ENCODE measurements around the gene CCDC201.

The CCDC201 gene

DNA sequence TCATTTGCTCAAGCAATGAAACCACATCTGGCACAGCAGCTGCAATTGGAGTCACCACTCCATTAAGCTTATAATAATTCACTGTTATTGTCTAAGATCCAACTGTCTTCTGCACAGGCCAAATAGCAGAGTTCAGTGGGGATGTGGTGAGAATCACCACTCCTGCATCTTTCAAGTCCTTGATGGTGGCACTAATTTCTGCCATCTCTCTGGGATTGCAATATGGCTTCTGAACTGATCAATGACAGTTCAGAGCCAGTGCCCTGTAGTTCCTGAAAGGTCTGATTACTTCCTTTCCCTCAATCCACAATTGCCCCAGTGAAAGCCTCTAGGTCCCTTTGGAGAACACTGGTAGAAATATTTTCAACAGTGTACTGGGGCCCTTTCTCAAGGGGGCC lies 21.8 kb upstream of the CCDC201 start:
- DNase-seq (ENCODE audit: low read depth), result no peak
- TF ChIP-seq CTCF (IDR thresholded peaks at IDR 0.05; ENCODE audit: low read depth, low read length, missing control alignments), result no peak
- no peak overlapping the region for H3K4me3 ChIP-seq (ENCODE audit: low read depth, low read length)
- in situ Hi-C loops (cut with HindIII; ENCODE audit: low sequenced_read_pairs), result no loop called here

DNA sequence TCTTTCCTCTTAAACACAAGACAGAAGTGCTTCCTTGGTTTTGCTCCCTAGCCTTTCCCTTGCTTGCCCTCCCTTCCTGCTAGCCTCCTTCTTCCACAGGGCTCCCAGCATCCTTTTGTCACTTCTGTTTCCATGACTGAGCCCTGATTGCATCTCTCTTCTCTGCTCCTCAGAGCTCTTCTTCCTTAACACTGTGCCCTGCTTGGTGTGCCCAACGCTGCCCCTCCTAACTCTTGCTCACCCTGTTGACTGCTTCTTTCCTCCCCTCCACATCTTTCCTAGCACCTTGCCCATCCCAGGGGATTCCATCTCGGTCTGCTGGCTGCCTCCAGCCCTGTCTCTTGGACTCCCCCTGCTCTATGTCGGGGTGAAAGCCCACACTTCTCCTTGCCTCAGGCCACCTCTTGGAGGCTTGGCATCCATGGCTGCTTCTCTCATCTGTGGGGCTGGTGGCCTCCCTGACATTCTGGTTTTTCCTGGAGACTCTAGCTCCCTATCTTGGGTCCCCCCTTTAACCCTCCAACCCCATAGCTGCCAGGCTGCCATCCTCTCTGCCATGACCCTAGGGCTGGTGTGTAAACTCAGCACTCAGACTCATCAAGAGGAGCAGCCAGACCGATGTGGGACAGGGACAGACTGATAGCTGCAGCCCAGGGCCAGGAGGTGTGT lies 21.2 kb upstream of the CCDC201 start:
- in situ Hi-C loops (cut with HindIII; ENCODE audit: low sequenced_read_pairs), result no loop called here
- no peak for TF ChIP-seq CTCF (IDR thresholded peaks at IDR 0.05; ENCODE audit: low read depth, low read length, missing control alignments)
- H3K4me3 ChIP-seq (ENCODE audit: low read depth, low read length), result no peak overlapping the region
- no peak for DNase-seq (ENCODE audit: low read depth)

GRCh38 chr7:45893374-45893995 lies 20.6 kb upstream of the CCDC201 start:
- DNase-seq (ENCODE audit: low read depth), result no peak
- H3K4me3 ChIP-seq (ENCODE audit: low read depth, low read length), result no peak overlapping the region
- in situ Hi-C loops (cut with HindIII; ENCODE audit: low sequenced_read_pairs), result no loop called here
- TF ChIP-seq CTCF (IDR thresholded peaks at IDR 0.05; ENCODE audit: low read depth, low read length, missing control alignments), result no peak

- H3K4me3 ChIP-seq (ENCODE audit: low read depth, low read length), result no peak overlapping the region
- in situ Hi-C loops (cut with HindIII; ENCODE audit: low sequenced_read_pairs), result no loop called here
- DNase-seq (ENCODE audit: low read depth), result no peak
- TF ChIP-seq CTCF (IDR thresholded peaks at IDR 0.05; ENCODE audit: low read depth, low read length, missing control alignments), result no peak
These were observed 19.6 kb upstream of the CCDC201 start for GRCh38 chr7:45892407-45893035.

DNA sequence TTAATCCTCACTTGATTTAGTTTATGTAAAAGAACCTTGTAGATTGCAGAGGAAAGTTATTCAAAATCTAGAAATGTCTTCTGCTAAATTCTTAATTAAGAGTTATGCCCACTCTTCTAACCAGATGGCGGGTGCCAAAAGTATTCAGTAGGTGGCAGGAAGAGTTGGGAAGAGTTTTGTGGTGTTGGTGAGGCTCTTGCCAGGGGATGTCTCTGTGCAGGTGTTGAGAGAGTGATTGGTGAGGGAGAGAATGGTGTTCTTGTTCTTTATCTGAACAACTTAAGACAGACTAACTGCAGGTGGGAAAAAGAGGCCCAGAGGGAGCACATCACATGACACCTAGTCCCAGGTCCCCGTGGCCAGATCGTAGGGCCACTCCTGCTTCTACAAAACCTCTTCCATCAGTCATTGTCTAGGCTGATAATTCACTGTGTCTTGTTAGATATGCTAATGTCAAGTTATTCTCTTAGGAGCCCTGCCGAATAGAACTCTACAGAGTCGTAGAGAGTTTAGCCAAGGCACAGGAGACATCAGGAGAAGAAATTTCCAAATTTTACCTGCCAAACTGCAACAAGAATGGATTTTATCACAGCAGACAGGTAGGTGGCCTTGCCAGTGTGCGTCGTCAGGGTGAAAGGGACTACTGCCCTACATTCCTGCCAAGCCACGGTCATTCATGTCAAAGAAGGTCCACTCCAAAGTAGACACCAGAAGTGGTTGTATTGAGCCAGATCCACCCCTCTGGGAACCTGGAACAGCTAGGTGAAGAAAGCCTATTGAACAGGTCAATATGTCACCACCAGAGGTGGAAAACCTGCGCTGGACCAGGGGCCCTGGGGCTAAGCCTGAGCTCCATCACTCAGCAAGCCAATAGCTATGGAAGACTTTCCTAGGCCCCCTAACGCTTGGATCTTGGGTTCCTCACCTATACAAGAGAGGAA lies 18.9 kb upstream of the CCDC201 start:
- no peak for TF ChIP-seq CTCF (IDR thresholded peaks at IDR 0.05; ENCODE audit: low read depth, low read length, missing control alignments)
- in situ Hi-C loops (cut with HindIII; ENCODE audit: low sequenced_read_pairs), result no loop called here
- H3K4me3 ChIP-seq (ENCODE audit: low read depth, low read length), result no peak overlapping the region
- DNase-seq (ENCODE audit: low read depth), result no peak

DNA sequence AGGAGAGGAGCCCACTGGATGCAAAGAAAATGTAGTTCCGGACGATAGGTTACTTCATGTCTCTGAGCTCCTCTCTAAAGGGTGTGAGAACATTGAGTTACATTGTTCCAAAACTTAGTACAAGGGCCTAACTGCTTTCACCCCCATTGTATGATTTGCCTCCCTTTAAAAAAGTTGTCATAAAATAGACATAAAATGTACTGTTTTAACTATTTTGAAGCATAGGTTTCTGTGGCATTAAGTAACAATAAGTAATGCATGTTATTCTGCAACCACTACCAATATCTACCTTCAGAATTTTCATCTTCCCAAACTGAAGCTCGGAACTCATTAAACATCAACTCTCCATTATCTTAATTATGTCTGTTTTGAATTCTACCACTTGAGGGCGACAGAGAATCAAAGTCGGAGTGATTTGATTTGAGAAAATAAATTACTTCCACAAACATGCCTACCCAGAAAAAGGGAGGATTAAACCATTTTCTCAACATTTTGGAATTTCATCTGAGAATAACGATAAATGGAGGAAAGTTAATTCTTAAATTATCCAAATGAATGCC lies 18.1 kb upstream of the CCDC201 start:
- in situ Hi-C loops (cut with HindIII; ENCODE audit: low sequenced_read_pairs), result no loop called here
- peak; percentile 48 for TF ChIP-seq CTCF (IDR thresholded peaks at IDR 0.05; ENCODE audit: low read depth, low read length, missing control alignments)
- H3K4me3 ChIP-seq (ENCODE audit: low read depth, low read length), result no peak overlapping the region
- peak; percentile 47 for DNase-seq (ENCODE audit: low read depth)
